GM12878 (cell line): Measurements from ENCODE around the gene HTRA2. TPM values are rescaled to one million over a fixed set of nuclear protein-coding genes. Genes with fewer than 3 reads are reported as not detected.

Experiments used
- ATF7 ChIP-seq: fragments of 450-650 bp; IDR thresholded peaks from 2 replicates; pipeline ENCODE4 v1.6.1; 2016; ENCODE audit warnings: low read depth, mild to moderate bottlenecking
- BHLHE40 ChIP-seq, 2 experiments: fragments of 450-650 bp in 1 of 2; IDR thresholded peaks; 2 replicates each; pipeline ENCODE4 v1.6.1; 2011 to 2017; ENCODE audit warnings: low read depth in 2 of 2, borderline replicate concordance in 1 of 2, improper control_type of control experiment in 1 of 2, low read length in 1 of 2, mild to moderate bottlenecking in 1 of 2
- CHD1 ChIP-seq: IDR thresholded peaks from 2 replicates; pipeline ENCODE4 v1.6.1; 2012; ENCODE audit warnings: low read depth, low read length, improper control_type of control experiment
- CREM ChIP-seq: IDR thresholded peaks from 2 replicates; pipeline ENCODE4 v1.6.1; 2014; ENCODE audit warnings: antibody characterized with exemption, low read depth
- ELK1 ChIP-seq: IDR thresholded peaks from 2 replicates; pipeline ENCODE4 v1.6.1; 2012; ENCODE audit warnings: low read depth, low read length, improper control_type of control experiment
- IKZF1 ChIP-seq: fragments of 450-650 bp; conservative IDR thresholded peaks from 2 replicates; pipeline ENCODE4 v1.6.1; 2017; ENCODE audit warnings: antibody characterized with exemption, mild to moderate bottlenecking
- IRF4 ChIP-seq: IDR thresholded peaks from 2 replicates; pipeline ENCODE4 v1.6.1; 2011; ENCODE audit warnings: low read depth, low read length
- KLF5 ChIP-seq: fragments of 450-650 bp; IDR thresholded peaks from 2 replicates; pipeline ENCODE4 v1.6.1; 2014; ENCODE audit warnings: mild to moderate bottlenecking; ENCODE audit not compliant: partially characterized antibody
- NR2C2 ChIP-seq: IDR thresholded peaks from 2 replicates; pipeline ENCODE4 v1.6.1; 2011; ENCODE audit warnings: borderline replicate concordance, low read depth; ENCODE audit not compliant: control insufficient read depth, insufficient read length
- POLR2AphosphoS5 ChIP-seq: IDR thresholded peaks from 2 replicates; pipeline ENCODE4 v1.6.1; 2011; ENCODE audit warnings: mild to moderate bottlenecking, low read length, inconsistent platforms
- RUNX3 ChIP-seq: IDR thresholded peaks from 2 replicates; pipeline ENCODE4 v1.6.1; 2012; ENCODE audit warnings: low read length, inconsistent platforms
- SUPT20H ChIP-seq: IDR thresholded peaks from 2 replicates; pipeline ENCODE4 v1.6.1; 2011; ENCODE audit warnings: low read depth, mild to moderate bottlenecking, low read length, moderate library complexity, borderline replicate concordance; ENCODE audit not compliant: control insufficient read depth
- SUZ12 ChIP-seq: fragments of 200-600 bp; sonication (generic); IDR thresholded peaks from one replicate; pipeline ENCODE4 v1.6.1; 2018; ENCODE audit warnings: antibody characterized with exemption, mild to moderate bottlenecking; ENCODE audit not compliant: unreplicated experiment
- TBL1XR1 ChIP-seq: IDR thresholded peaks from 2 replicates; pipeline ENCODE4 v1.6.1; 2012; ENCODE audit warnings: low read depth, low read length, improper control_type of control experiment
- ZBTB11 ChIP-seq: fragments of 450-650 bp; formaldehyde crosslinking; IDR thresholded peaks from 2 replicates; pipeline ENCODE4 v1.5.0; 2022; ENCODE audit warnings: mild to moderate bottlenecking, missing genetic modification characterization
- ZZZ3 ChIP-seq: IDR thresholded peaks from 2 replicates; pipeline ENCODE4 v1.6.1; 2011; ENCODE audit warnings: low read depth; ENCODE audit not compliant: control insufficient read depth, insufficient read length
- polyA plus RNA-seq, 11 experiments: library from polyadenylated mRNA; depleted of rRNA in 4 of 11; unstranded in 6 of 11; stranded (reverse) in 5 of 11; fragments of >200 nt; fragmentation: Nextera tagmentation in 4 of 11; fragmentation: Illumina TruSeq in 1 of 11; extraction: Ambion mirVana in 4 of 11; extraction: Trizol in 1 of 11; gene quantifications; 1 replicate in 1 of 11; 2 replicates in 10 of 11; pipeline versions ENCODE4 v1.2.1 to v1.2.3, GENCODE V29; 2011 to 2016; ENCODE audit warnings: inconsistent platforms in 2 of 11, missing spikeins in 2 of 11, low read depth in 1 of 11
- total RNA-seq, 4 experiments: library from RNA; depleted of rRNA in 3 of 4; stranded (reverse); fragments of >200 nt in 3 of 4; fragmentation: Illumina TruSeq in 1 of 4; extraction: Trizol in 1 of 4; gene quantifications; 2 replicates each; pipeline versions ENCODE4 v1.2.1 to v1.2.3, GENCODE V29; 2013 to 2021
- TF ChIP-seq, protein P1 (sequence below): IDR thresholded peaks from 2 replicates; pipeline ENCODE4 v1.6.1; 2011; ENCODE audit warnings: borderline replicate concordance, low read depth, mild to moderate bottlenecking, moderate library complexity, mixed read lengths, low read length; ENCODE audit not compliant: insufficient read depth; ENCODE audit errors: extremely low read length
- TF ChIP-seq, protein P2 (sequence below): fragments of 450-650 bp; IDR thresholded peaks from 2 replicates; pipeline ENCODE4 v1.6.1; 2017; ENCODE audit warnings: low read depth, mild to moderate bottlenecking, moderate library complexity
- TF ChIP-seq, protein P3 (sequence below): fragments of 450-650 bp; IDR thresholded peaks from 2 replicates; pipeline ENCODE4 v1.6.1; 2018; ENCODE audit warnings: mild to moderate bottlenecking, low read depth, moderate library complexity; ENCODE audit not compliant: partially characterized antibody

Gene HTRA2
- total and polyA plus RNA-seq, 10 of the 15 experiments (the other 5 are each of a cell fraction or from before 2014, with no cell fraction given): 42.3 to 73.9 (median 54.6) TPM

DNA sequence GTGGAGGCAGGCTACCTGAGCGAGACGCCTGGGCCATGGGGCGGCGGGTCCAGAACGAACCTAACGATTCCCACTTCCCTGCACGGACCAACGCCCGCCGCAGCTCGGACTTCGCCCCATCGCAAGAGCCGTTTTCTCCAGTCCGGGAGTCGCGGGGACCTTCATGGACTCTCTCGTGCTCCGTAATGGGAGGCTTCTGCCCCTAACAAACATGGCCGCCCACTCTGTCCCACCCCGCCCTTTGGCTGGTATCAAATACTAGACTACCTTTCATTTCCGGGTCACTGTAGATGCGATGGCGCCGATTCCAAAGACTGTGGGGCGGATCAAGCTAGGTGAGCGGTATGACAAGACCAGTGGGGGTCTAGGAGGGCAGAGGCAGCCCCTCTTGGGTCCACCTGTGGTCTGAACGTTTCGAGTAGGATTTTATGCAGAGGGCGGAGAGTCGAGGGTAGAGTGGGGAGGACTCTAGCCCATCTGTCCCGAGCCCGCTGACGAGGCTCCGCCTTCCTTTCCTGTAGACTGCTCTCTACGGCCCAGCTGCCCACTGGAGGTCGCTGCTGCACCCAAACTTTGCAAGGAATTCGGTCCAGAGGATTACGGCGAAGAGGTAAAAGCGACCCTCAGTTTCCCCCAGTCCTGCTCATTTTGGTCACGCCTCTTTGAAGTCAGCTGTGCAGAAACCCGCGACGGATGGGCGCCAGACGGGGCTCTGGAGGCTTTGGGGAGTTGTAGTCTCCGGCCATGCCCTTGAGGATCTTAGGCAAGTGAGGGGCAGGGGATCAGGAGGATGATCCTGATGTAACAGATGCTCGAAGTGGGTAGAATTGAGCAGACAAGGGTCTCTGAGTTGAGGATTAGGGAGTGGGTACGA is 46.7 kb upstream of the HTRA2 start, which contains the start of the genes CCDC142 and TTC31 (continued):
- TF ChIP-seq SUPT20H (no peak), RUNX3 (peak; percentile 35), IKZF1 (peak; percentile 90), SUZ12 (no peak), NR2C2 (peak; percentile 80), TBL1XR1 (no peak), ATF7 (peak; percentile 63; the same call in 1 of the 2 replicates), KLF5 (peak; percentile 53), ZBTB11 (CRISPR knock-in tag) (no peak), POLR2AphosphoS5 (peak; percentile 85), ZZZ3 (no peak), IRF4 (0 out of 2 replicates have a peak, but pooled peaks have one; percentile 36), CHD1 (no peak), CREM (peak; percentile 67), BHLHE40 (IDR thresholded peaks at IDR 0.05; ENCODE audit: borderline replicate concordance in 1 of 2, low read depth in 2 of 2, low read length in 1 of 2) (no peak; a peak in 1 of 4 replicates), ELK1 (peak; percentile 66)
- TF ChIP-seq, protein P1, sequence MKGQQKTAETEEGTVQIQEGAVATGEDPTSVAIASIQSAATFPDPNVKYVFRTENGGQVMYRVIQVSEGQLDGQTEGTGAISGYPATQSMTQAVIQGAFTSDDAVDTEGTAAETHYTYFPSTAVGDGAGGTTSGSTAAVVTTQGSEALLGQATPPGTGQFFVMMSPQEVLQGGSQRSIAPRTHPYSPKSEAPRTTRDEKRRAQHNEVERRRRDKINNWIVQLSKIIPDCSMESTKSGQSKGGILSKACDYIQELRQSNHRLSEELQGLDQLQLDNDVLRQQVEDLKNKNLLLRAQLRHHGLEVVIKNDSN: no peak
- TF ChIP-seq, protein P2, sequence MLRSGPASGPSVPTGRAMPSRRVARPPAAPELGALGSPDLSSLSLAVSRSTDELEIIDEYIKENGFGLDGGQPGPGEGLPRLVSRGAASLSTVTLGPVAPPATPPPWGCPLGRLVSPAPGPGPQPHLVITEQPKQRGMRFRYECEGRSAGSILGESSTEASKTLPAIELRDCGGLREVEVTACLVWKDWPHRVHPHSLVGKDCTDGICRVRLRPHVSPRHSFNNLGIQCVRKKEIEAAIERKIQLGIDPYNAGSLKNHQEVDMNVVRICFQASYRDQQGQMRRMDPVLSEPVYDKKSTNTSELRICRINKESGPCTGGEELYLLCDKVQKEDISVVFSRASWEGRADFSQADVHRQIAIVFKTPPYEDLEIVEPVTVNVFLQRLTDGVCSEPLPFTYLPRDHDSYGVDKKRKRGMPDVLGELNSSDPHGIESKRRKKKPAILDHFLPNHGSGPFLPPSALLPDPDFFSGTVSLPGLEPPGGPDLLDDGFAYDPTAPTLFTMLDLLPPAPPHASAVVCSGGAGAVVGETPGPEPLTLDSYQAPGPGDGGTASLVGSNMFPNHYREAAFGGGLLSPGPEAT: peak; percentile 100
- TF ChIP-seq, protein P3, sequence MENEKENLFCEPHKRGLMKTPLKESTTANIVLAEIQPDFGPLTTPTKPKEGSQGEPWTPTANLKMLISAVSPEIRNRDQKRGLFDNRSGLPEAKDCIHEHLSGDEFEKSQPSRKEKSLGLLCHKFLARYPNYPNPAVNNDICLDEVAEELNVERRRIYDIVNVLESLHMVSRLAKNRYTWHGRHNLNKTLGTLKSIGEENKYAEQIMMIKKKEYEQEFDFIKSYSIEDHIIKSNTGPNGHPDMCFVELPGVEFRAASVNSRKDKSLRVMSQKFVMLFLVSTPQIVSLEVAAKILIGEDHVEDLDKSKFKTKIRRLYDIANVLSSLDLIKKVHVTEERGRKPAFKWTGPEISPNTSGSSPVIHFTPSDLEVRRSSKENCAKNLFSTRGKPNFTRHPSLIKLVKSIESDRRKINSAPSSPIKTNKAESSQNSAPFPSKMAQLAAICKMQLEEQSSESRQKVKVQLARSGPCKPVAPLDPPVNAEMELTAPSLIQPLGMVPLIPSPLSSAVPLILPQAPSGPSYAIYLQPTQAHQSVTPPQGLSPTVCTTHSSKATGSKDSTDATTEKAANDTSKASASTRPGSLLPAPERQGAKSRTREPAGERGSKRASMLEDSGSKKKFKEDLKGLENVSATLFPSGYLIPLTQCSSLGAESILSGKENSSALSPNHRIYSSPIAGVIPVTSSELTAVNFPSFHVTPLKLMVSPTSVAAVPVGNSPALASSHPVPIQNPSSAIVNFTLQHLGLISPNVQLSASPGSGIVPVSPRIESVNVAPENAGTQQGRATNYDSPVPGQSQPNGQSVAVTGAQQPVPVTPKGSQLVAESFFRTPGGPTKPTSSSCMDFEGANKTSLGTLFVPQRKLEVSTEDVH: peak; percentile 54
